GM21360 (cell line): ENCODE results near the gene PAX4.
A peak's percentile ranks its signal among the peaks of the same experiment; 100 is the strongest.
"Not testable (repeated sequence)": the region's sequence is repeated elsewhere in the genome, so short reads cannot be mapped to it uniquely, and the experiment has no call there.

Experiments
- ATAC-seq: cut with Tn5 transposase; IDR thresholded peaks from one replicate; pipeline ENCODE4 v1.9.1; 2021; ENCODE audit warnings: mild to moderate bottlenecking, moderate library complexity; ENCODE audit not compliant: unreplicated experiment

Gene PAX4

DNA sequence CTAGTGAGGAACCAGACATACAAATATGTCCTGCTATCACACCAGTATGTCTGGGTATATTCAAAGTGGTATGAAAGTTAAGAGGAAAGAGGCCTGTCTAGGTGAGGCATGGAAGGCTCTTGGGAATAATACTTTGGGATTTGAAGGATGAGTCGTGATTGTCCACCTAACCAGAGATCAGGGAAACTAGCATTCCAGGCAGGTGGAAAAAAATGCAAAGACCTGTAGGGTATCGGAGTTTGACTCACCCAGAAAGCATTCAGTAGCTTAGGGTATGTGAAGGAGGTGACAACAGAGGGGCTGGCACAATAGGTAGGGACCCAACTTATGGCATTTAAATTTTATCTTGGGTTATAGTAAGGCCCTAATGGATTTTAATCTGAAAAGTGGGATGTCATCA is 31.6 kb downstream of the PAX4 start:
- no peak for ATAC-seq

DNA sequence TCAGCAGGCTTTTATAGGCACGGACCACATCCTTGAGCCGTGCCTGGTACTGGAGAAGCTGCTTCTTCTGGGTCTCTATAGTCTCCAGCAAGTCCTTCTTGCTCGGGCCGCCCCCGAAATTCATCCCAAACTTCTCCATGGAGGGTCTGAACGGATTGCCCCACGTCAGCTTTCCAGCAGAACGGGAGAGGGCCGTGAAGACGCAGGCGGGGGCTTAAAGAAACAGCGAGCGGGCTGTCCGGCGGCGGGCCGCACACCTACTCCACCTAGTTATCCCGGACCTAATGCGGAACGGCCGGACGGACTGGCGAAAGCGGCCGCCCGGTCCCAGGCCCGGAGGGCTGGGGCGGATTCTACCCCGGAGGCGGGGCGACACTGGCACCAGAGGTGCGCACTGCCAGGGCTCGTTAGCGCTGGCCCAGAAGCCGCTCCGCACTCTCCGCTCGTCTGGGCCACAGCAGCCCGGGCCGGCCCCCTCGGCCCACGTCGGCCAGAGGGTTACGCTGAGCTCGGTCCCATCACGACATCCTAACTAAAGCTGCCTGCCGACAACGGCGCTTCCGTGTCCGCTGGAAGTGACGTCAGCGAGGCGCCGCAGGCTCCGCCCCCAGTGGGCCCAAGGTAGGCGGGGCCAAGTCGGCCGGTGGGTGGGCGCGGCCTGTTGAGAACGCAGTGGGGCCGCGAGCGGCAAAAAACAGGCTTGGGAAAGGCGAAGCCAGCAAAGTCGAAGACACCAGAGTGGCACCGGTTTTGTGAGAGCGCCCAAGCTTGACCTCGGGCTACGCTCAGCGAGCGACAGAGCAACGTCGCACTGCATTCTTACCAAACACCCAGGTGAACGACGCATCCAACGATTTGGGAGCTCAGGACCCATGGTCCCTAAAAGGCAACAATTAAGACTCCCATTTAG is 32.6 kb downstream of the PAX4 start, which contains the start of gene GCC1:
TSS of gene GCC1 (minus strand) at position 553 of the 910 bp plus-strand sequence. CDS start at position 139, 414 bp downstream.
- ATAC-seq = peak; percentile 77

- ATAC-seq = no peak
Measured at GRCh38 chr7:127584648-127585043, 33.3 kb downstream of the PAX4 start.

DNA sequence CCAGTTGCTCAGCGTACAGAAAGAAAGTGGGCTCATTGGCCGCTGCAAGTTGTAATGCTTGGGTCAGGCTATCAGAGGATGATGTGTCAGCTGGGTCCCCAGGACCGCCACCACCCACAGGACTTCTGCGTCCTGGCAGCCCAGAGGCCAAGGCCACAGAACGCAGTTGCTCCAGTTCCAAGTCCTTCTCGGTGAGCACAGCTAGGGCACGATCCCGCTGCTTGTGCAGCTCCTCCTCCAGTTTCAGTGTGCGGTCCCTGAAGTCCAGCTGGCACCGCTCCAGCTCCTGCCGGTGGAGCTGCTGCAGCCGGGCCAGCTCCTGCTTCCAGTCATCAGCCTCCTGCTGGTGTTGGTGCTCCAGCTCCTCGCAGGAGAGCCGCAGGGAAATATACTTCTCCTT is 35.6 kb downstream of the PAX4 start:
- ATAC-seq = no peak

DNA sequence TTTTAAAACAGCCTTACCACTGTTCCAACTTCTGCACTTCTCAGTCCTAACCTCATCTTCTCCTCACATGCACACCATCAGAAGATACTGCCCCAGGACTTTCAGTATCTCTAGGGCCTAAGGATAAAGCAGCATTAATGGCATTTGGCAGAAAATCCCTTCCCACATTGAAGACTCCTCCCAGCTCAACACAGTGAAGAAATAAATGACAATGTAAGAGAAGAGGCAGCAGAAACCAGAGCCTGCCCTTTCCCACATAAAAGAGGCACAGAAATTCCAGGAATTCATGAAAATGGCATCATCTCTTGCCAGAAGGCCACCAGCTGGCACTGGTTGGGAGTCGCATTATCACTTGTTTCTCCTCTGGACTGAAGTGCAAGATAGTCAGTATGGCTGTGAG is 36.2 kb downstream of the PAX4 start:
- ATAC-seq = no peak

DNA sequence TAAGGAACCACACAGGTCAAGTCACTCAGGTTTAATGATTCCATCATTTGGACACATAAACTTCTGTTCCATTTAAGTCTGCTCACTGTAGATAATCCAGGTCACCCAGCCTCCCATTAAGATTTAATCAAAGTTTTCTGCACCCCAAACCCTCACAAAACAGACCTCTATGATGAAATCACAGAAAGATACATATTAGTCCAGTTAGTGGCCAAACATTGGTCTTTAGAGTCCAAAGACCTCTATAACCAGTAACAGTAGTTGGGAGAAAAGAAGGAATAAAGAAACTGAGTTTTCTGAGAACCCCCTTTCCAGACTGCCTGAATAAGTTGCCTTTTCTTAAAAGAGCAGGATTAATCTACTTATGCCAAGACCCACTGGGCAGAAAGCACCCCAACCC is 37.3 kb downstream of the PAX4 start:
- no peak for ATAC-seq

GRCh38 chr7:127578711-127579275 is 39.1 kb downstream of the PAX4 start:
- ATAC-seq = no peak

- no peak for ATAC-seq
Measured at GRCh38 chr7:127578036-127578684, 39.8 kb downstream of the PAX4 start.

DNA sequence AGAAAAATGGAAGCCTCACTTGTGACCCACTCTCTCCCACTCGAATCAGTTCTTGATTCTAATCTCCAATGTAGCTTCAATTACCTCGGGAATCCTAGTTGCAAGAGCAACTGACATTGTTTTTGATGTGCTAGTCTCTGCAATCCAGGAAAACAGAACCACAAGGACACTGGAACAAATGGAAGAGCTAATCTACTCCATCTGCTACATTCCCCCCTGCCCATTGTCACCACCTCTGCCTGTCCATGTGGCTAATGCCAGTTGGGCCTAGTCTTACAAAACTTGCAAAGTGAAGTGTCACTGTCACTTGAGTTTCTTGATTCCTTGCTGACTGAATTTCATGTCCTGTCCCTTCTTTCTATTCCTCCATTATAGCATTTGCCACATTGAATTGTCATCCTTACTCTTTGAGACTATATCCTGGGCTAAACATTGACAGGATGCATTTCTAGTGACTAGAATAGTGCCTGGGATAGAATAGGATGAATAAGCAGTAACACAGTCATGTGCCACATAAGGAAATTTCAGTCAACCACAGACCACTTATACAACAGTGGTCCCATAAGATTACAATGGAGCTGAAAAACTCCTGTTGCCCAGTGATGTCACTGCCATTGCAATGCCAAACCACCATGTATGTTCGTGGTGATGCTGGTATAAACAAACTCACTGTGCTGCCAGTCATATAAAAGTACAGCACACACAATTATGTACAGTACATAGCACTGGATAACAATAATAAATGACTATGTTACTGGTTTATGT is 46.0 kb downstream of the PAX4 start:
- ATAC-seq = no peak

DNA sequence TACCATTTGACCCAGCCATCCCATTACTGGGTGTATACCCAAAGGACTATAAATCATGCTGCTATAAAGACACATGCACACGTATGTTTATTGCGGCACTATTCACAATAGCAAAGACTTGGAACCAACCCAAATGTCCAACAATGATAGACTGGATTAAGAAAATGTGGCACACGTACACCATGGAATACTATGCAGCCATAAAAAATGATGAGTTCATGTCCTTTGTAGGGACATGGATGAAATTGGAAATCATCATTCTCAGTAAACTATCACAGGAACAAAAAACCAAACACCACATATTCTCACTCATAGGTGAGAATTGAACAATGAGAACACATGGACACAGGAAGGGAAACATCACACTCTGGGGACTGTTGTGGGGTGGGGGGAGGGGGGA is 49.9 kb downstream of the PAX4 start:
- not testable (repeated sequence) for ATAC-seq

GRCh38 chr7:127566242-127566641 is 51.7 kb downstream of the PAX4 start:
- ATAC-seq = no peak
